GM19468 (cell line): ENCODE data around the gene VSIG1.

Experiments
- ATAC-seq: cut with Tn5 transposase; IDR thresholded peaks from one replicate; pipeline ENCODE4 v1.9.1; 2021; ENCODE audit warnings: mild to moderate bottlenecking, moderate library complexity, moderate number of reproducible peaks; ENCODE audit not compliant: unreplicated experiment; ENCODE audit errors: extremely low read depth

Gene VSIG1

DNA sequence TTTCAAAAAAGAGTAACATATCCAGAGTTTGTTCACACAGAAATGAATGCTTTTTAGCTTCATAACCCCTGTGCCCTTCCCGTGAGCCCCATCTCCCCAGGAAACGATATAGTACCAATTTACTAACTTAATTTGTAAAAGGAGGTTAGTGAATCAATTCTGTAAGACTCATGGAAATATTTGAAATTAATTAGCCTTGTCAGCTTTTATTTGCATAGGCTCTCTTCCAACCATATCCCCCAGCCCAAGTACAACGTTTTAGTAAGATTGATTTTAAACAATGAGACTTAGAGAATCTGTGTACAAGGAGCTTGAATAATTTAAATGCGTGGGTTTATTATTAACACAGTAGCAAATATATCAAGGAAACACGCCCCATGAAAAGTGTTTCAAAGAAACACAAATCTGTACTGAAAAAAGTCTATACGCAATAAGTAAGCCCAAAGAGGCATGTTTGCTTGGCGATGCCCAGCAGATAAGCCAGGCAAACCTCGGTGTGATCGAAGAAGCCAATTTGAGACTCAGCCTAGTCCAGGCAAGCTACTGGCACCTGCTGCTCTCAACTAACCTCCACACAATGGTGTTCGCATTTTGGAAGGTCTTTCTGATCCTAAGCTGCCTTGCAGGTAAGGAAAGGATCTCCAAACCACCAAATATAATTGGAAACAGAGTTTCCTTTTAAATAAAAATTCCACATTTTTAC lies at the start of gene VSIG1:
TSS of gene VSIG1 (plus strand) at position 512 of the 703 bp plus-strand sequence. CDS start at position 578, 66 bp downstream.
- ATAC-seq, result no peak

DNA sequence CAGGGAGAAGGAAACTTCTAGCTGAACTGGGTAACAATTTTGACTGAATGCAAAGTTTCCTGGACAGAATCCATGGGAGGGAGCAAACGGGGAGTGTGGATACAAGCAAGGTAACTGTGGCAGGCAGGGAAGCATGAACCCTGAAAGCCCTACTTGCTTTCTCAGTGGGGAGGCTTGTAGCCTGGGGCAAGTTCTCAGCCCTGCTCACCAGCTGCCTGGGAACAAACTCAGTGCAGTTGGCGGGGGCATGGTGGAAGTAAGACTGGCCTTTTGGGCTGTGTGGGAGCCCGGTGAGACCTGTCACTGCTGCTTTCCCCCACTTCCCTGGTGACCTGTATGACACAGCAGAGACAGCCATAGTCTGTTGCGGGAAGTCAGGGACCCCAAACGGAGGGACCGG lies 48.7 kb upstream of the VSIG1 start:
- ATAC-seq, result no peak

DNA sequence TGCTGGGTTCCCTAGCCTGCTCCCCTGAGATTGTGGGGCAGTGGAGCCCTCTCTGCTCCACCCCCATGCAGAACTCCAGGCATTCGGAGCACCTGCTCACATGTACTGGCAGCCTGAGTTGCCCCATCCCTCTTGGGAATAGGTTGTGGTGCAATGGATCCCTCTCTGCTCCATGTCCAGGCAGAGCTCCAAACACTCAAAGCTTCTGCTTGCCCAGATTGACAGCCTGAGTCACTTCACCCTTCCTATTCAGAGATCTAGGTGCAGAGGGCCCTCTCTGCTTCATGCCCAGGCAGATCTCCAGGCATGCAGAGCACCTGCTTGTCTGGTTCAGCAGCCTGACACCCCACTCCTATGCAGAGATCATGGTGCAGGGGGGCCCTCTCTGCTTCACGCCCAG lies 44.1 kb upstream of the VSIG1 start:
- no peak for ATAC-seq

DNA sequence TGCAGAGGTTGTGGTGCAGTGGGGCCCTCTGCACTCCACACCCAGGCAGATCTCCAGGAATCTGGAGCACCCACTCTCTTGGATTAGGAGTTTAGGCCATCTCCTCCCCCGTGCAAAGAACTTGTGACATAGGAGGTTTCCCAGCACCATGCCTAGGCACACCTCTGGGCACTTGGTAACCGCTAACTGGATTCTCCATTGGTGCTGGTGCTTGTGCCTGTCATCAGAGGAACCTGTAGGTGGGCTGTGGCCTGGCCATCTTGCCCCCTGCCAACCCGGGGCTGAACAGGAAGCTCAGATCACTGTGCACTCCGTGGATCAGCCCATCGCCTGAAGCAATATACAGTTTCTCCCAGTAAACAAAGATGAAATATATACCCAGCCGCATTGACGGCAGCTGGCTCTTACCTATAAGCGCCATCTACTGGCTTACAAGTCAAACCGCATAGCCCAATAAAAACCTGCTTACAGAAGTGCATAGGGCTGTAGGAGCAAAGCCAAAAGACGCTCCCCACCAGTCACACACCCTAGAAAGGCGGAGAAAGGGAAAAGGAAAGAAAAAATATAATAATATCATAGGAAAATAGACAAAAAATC lies 43.5 kb upstream of the VSIG1 start:
- ATAC-seq, result no peak

DNA sequence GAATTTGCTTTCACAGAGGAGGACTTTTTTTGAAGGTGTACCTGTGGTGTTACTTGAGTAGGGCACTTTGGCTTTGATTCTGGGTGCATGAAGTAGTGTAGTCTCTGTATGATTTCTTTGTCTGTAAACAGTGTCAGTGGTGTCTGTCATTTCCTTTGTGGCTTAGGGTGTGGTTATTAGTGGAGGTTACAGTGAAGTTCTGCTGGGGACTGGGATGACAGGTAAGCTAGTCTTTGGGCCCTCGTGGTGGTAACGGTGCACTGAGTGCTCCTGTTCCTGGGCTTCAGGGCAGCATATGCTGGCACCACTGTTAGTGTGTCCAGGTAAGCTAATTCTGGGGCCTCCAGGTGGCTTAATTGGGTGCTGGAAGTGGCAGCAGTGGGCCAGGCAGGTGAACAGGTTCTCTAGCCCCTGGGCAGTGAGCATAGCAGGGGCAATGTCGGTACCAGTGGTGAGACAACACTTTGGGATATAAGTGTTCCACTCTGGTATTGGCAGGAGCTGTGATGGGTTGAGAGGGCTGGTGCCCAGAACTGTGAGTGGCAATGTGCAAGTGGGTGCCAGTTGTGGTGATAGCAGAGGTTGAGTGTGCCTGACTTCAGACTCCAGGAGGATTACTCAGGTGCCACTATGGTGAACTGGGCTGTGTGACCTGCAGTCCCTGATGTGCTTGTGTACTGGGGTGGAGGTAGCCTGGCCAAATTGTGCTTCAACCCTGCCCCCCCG lies 26.0 kb upstream of the VSIG1 start:
- no peak for ATAC-seq

DNA sequence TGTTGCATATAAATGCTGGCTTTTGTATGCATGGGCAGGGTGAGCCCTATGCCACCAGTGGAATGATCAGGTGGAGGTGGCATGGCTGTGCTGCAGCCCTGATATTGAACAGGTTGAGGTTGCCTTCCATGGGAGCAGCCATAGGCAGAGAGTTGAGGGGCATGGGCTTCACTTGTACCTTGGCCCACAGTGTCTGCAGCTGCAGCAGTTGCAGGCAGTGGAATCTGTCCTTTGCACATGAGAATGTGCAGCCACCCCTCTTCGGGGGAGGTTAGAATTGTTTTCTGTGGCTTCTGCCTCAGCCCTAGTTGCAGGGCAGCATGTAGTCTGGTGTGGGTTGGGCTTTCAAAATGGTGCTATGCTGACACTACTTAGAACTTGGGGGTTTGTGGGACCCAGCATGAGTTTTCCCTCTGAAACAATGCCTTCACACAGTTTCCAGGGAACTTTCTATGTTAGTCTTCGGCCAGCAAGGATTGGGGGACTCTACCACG lies 25.4 kb upstream of the VSIG1 start:
- no peak for ATAC-seq

DNA sequence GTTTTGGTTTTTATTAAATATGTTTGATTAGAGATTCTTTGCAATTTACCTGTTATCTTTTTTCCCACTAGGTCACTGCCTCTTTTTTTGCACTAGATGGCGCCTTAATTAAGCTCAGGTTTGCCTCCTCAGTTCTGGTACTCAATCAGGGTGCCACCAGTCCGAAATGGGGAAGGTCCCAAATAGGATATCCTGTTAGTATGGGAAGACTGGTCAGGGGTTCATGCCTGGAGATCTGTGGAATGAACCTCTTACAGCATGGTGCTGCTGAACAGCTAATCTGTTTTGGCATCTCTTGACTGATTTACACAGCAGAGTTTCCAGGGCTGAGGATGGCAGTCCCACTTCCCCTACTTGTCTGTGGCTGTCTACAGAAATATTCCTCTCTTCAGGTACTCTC lies 24.2 kb upstream of the VSIG1 start:
- ATAC-seq, result no peak

DNA sequence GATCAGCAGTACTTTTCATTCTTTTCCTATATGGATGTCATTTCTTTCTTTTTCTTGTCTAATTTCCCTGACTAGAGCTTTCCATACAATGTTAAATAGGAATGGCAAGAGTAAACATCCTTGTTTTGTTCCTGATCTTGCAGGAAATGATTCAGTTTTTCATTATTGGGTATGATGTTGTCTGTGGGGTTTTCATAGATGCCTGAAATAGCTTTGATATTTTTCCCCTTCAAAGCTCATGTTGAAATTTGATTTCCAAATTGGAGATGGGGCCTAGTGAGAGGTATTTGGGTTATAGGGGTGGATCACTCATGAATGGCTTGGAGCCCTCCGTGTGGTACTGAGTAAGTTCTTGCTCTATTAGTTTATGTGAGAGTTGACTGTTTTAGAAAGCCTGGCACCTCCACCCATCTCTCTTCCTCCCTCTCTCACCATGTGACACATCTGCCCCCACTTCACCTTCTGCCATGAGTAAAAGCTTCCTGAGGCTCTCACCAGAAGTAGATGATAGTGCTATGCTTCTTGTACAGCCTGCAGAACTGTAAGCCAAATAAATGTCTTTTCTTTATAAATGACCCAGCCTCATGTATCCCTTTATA lies 22.3 kb upstream of the VSIG1 start:
- no peak for ATAC-seq

DNA sequence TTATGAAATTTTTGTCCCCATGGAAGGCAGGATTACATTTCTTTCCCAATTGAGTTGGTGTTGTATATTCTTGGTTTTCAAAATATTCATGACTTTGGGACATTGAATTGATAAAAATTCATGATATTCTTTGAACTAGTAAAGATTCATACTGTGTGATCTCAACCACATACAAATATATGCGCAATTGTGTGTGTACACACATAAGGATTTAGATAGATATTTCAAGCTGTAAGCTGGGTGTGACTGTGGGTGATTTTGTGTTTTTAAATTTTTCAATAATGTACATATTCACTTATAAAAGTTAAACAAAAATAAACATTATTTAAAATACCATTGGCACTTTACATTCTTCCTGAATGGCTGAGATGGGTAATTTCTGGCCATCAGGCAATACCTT lies 19.5 kb upstream of the VSIG1 start:
- no peak for ATAC-seq

DNA sequence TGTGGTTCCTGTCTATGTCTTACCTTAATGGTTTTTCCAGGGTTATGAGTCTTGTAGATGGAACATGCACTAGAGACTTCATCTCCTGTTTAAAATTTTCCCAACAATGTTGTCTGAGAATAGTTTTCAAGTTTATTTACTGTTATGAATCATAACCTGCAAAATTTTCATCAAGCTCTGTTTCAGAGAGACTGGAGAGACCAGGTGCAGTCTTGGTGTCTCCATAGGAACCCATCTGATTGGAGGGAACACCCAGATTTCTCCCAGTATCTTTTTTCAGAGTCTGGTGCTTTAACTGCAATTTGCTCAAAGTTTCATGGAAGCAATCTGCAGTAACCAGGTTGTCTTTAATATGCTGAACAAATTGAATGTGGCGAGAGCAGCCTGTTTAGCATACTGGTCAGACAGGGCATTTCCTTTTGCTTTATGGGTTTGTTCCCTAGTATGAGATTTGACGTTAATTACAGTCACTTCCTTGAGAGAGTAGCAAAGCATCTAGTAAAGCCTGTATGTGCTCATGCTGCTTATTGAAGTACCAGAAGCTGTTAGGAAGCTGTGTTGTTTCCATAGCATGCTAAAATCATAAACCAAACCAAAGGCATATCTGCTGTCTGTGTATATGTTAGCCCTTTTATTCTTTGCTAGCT lies 18.8 kb upstream of the VSIG1 start:
- ATAC-seq, result no peak

DNA sequence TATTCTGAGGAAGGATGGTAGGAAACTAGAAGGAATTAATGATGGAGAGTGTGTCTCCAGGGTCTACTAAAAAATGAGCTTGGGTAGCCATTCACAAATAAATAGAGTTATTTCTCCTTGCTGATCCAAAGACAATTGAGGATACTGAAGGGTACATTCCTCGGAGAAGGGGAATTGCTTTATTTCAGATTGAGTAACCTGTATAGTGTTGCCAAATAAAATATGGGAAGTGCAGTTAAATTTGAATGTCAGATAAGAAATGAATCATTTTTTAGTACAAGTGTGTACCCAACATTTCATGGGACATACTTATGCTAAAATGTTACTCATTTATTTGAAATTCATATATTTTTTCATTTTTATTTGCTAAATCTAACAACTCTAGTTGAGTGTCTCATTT lies 16.0 kb upstream of the VSIG1 start:
- ATAC-seq, result no peak

DNA sequence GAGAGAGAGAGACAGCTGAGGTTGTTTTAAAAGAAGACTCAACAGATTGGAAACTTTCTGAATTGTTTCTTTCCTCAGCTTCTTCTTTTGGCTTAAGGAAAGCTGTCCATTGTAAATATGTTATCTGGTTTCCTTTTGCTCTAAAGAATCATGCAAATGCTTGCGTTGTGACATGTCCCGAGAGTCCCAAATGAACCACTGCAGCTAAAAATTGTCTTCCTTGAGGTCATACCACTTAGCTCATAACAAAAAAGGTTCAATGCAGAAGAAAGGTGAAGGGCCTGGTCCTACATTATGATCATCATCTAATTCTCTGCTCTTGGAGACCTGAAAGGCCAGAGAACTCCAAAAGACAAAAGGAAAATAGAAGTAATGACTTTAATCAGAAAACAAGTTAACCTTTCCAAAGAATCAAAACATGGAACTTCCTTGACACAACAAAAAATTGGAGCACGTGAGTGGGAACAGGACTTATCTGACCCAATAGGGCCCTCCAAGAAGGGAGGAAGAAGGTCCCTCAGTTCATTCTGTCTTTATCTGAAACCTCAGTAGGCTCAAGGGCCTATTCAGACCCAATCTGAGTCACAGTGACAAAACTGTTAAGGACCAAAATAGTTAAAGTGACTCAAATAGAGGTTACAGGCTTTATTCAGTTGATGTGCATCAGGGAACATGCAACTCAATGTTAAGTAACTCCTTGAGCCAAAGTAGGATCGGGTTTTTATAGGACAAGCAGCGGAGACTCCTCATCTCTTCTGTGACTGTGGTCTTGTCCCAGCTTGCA lies 14.7 kb upstream of the VSIG1 start:
- no peak for ATAC-seq

DNA sequence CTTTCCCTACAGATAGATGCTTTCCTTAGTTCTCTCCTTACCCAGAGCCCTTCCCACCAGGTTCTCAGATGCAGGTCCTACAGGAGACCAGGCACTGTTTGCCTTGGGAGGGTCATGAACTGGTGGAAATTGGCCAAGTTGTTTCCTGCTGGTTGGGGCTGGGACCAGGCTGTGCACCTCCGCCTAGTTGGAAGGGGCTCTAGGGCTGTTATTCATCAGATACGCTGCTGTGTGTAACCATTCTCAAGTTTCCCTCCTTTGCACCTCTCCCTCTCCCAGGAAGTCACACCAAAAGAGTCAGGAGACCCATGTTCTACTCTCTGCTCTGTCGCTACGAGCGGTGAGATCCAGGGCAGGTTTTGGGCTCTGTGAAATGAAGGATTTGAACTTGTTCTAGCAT lies 11.9 kb upstream of the VSIG1 start:
- no peak for ATAC-seq

DNA sequence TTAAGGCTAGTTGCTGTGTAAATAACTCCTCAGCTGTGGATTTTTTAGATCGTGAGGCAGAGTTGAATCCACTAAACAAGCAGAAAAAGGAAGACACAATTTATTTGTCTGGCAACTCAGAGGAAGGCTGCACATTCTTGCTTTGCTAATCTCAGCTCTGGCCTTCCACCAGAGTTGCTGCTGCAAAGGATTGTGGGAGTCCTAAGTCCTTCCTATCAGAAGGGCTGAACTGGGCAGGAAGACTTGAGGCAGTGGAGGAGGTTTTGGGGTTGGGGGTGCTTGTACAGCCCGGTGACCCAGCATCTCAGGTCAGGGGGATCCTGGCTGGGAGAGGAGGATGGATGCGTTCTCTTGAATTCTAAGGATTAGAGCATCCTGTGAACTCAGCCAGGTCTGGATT lies 11.0 kb upstream of the VSIG1 start:
- ATAC-seq, result no peak

DNA sequence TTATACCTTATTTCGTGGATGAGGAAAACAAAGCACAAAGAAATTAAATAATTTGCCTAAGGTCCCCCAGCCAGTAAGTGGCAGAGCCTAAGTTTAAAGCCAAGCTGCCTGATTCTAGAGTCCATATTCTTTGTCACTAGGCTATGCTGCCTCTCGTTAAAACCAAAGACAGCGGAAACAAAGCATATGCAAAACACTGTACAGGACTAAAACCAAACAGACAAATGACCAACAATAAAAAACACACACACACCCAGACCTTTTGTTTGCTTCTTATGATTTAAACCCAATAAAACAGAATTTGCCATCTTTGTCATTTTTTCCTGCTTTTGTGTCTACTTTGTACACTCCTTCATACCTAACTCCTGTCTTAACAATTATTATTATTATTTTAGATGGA lies 10.1 kb upstream of the VSIG1 start:
- ATAC-seq, result no peak

DNA sequence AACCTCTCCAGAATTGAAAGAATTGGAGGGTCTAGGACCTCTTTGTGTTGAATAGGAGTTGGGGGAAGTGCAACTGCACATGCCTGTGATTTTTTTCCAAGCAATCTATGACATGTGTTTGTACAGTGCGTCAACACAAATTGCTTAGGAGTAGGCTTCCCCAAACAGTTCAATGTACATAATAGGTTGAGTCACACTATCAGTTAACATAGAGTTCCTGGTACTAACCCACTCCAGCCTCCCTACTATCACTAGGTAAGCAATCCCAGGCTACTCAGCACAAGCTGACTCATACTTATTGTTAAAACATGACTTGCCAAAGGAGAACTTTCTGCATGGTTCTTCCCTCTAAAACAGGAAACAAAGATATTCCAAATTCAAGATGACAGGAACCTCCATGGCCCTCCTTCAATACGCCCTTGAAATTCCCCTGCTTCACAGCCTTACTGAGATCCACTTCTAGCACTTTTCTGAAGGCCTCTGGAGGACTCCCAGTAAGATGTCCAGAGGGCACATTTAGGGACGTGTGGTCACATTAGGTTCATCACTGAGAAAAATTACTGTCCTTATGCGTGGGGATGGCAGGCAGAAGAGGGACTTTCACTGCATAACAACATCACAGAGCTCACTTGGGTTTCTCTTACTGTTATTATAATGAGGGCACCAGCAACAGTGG lies 8.4 kb upstream of the VSIG1 start:
- ATAC-seq, result no peak

DNA sequence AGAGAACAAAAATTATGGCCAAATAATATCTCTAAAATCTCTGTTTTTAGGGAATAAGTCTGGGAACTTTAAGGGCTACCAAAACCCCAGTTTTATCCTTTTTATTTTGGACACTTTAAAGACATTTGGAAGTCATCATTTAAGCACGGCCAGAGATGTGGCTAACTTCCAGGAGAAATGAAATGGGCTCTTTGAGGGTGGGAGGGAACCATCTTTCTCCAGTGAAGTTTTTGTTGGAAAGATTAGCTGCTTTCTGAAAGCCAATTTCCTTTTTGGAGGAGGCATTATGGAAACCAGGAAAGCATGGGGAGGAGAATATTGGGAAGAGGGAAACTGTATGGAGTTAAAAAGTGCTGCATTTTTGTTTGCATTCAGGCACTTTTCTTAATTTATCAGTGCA lies 4.8 kb downstream of the VSIG1 start:
- no peak for ATAC-seq

DNA sequence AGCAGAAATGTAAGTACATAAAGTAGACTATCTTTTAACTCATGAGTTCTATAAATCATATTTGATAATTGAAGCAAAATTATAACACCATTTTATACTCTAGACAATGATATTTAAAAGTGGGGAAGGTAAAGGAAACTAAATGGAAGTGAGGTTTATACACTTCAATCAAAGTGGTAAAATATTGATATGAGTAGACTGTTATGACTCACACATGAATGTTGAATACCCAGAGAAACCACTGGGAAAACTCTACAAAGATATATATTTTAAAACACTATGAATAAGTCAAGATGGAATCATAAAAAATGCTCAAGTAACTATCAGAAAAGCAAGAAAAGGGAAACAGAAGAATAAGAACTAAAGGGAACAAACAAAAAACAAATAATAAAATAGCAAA lies 8.4 kb downstream of the VSIG1 start:
- ATAC-seq, result no peak

DNA sequence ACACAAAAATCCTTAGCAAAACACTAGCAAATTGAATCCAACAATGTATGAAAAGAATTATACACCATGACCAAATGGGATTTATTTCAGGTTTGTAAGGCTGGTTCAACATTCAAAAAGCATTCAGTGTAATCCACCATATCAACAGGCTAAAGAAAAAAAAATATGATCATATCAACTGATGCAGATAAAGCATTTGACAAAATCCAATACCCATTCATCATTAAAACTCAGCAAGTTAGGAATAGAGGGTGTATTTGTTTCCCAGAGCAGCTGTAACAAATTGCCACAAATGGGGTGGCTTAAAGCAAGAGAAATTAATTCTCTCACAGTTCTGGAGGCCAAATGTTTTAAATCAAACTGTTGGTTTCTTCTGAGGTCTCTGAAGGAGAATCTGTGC lies 10.7 kb downstream of the VSIG1 start:
- ATAC-seq, result no peak
